ENCODE measurements around the gene RUNX1.

RUNX1 gene

DNA sequence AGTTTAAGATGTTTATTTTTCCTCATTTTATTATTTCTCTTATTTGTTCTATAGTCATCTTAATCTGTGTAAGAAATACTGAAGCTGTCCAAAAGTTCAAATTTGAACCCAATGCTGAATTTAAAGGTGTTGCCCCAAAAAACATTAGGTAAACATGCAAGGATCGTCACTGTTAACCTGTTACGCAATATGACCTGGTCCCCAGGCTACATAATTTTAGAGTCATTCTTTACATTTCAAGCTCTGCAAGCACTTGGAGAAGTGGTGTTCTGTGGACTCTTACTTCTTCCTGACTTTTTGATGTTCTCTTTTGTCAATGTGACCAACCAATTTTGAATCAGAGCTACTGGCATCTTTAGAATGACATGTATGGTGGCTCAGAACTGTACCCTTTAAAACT, 274.4 kb downstream of the RUNX1 start:
- Histone ChIP-seq H3K4me3 (ENCODE audit: low read depth in 1 of 2, low read length in 1 of 2) (no peak overlapping the region), H3K27me3 (peaks cover 33% of the 10 kb centered on the region)

DNA sequence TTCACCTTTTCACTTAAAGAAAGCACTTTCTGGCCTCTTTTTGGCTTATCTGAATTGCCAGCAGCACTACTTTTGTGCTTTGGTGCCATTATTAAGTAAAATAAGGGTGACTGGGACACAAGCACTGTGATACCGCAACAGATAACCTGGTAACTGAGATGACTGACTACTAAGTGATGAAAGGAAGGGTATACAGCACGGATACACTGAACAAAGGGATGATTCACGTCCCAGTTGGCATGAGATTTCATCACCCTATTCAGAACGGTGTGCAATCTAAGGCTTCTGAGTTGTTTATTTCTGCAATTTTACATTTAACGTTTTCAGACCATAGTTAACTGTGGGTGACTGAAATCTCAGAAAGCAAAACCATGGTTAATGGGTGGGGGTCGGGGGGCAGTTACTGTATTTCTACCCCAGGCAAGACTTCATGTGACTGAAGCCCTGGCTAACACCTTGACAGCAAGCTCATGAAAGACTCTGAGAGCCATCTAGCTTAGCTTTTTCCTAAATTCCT, 277.5 kb downstream of the RUNX1 start:
- TF ChIP-seq, protein P1, sequence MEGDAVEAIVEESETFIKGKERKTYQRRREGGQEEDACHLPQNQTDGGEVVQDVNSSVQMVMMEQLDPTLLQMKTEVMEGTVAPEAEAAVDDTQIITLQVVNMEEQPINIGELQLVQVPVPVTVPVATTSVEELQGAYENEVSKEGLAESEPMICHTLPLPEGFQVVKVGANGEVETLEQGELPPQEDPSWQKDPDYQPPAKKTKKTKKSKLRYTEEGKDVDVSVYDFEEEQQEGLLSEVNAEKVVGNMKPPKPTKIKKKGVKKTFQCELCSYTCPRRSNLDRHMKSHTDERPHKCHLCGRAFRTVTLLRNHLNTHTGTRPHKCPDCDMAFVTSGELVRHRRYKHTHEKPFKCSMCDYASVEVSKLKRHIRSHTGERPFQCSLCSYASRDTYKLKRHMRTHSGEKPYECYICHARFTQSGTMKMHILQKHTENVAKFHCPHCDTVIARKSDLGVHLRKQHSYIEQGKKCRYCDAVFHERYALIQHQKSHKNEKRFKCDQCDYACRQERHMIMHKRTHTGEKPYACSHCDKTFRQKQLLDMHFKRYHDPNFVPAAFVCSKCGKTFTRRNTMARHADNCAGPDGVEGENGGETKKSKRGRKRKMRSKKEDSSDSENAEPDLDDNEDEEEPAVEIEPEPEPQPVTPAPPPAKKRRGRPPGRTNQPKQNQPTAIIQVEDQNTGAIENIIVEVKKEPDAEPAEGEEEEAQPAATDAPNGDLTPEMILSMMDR (IDR thresholded peaks at IDR 0.05) = no peak
- H3K4me1 ChIP-seq (ENCODE audit: control insufficient read depth in 1 of 2, insufficient read depth in 1 of 2, low read depth in 1 of 2, low read length in 1 of 2) = no peaks in the 10 kb centered on the region

More for the DNA sequence above, 274.4 kb downstream of the RUNX1 start:
- H3K4me1 ChIP-seq (ENCODE audit: control insufficient read depth in 1 of 2, insufficient read depth in 1 of 2, low read depth in 1 of 2, low read length in 1 of 2) = no peaks in the 10 kb centered on the region
- no peaks in the 10 kb centered on the region for H3K36me3 ChIP-seq
- TF ChIP-seq, protein P1 (IDR thresholded peaks at IDR 0.05) = no peak
- no peaks in the 10 kb centered on the region for H3K9me3 ChIP-seq
- H3K27ac ChIP-seq = no peak overlapping the region

DNA sequence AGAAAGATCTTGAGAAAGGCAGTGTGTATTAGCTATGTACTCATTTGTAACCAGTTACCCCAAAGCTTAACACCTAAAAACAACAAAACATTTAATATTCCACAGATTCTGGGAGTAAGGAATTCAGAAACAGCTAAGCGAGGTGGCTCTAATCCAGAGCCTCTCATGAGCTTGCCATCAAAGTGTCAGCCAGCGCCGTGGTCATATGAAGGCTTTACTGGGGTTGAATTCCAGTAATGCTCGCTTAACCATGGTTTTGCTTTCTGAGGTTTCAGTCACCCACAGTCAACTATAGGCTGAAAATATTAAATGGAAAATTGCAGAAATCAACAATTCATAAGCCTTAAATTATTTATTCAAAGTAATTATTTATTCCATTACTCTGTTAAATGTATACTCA, 278.5 kb downstream of the RUNX1 start:
- Histone ChIP-seq H3K36me3 (no peaks in the 10 kb centered on the region), H3K4me1 (ENCODE audit: control insufficient read depth in 1 of 2, insufficient read depth in 1 of 2, low read depth in 1 of 2, low read length in 1 of 2) (no peaks in the 10 kb centered on the region), H3K27me3 (peaks cover 33% of the 10 kb centered on the region), H3K4me3 (ENCODE audit: low read depth in 1 of 2, low read length in 1 of 2) (no peak overlapping the region), H3K27ac (no peak overlapping the region), H3K9me3 (no peaks in the 10 kb centered on the region)
- TF ChIP-seq, protein P1 (IDR thresholded peaks at IDR 0.05) = no peak

More for the DNA sequence above, 277.5 kb downstream of the RUNX1 start:
- no peaks in the 10 kb centered on the region for H3K9me3 ChIP-seq
- no peak overlapping the region for H3K4me3 ChIP-seq (ENCODE audit: low read depth in 1 of 2, low read length in 1 of 2)
- H3K27me3 ChIP-seq = peaks cover 40% of the 10 kb centered on the region
- no peak overlapping the region for H3K27ac ChIP-seq
- no peaks in the 10 kb centered on the region for H3K36me3 ChIP-seq

DNA sequence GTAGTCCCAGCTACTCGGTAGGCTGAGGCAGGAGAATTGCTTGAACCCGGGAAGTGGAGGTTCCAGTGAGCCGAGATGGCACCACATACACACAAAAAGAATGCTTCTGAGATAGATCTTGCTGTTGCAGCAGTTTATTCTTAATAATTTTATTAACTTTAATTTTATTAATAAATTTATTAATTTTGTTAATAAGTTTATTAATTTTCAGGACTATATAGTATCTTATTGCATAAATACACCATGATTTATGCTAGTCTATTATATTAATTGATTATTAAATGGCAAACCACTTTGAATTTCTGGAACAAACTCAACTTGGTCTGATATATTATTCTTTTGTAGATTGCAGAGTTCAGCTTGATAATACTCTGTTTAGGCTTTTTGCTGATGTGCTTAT, 280.8 kb downstream of the RUNX1 start:
- Histone ChIP-seq H3K4me1 (ENCODE audit: control insufficient read depth in 1 of 2, insufficient read depth in 1 of 2, low read depth in 1 of 2, low read length in 1 of 2) (no peaks in the 10 kb centered on the region), H3K36me3 (no peaks in the 10 kb centered on the region), H3K27ac (no peak overlapping the region), H3K4me3 (ENCODE audit: low read depth in 1 of 2, low read length in 1 of 2) (no peak overlapping the region), H3K27me3 (peaks cover 14% of the 10 kb centered on the region), H3K9me3 (no peaks in the 10 kb centered on the region)
- TF ChIP-seq, protein P1 (IDR thresholded peaks at IDR 0.05) = no peak

DNA sequence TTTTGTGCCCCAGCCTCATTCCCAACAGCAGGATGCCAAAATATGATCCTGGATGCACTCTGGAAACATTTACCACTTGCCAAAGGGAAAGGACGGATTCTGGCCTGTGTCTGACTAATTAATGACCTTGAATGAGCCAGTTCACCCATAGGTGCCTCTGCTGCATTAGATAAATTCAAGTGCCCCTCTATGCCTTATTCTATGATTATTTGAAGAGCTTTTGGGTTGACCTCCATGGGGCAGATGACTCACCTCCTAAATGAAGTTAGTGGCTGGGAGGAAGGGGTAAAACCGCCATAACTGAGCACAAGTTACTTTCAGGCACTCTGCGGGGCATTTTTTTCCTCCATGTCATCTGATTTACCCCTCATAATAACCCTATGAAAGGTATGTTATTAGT, 282.2 kb downstream of the RUNX1 start:
- Histone ChIP-seq H3K36me3 (no peaks in the 10 kb centered on the region), H3K4me1 (ENCODE audit: control insufficient read depth in 1 of 2, insufficient read depth in 1 of 2, low read depth in 1 of 2, low read length in 1 of 2) (no peaks in the 10 kb centered on the region), H3K4me3 (ENCODE audit: low read depth in 1 of 2, low read length in 1 of 2) (no peak overlapping the region), H3K9me3 (no peaks in the 10 kb centered on the region), H3K27ac (no peak overlapping the region), H3K27me3 (peaks cover 14% of the 10 kb centered on the region)
- TF ChIP-seq, protein P1 (IDR thresholded peaks at IDR 0.05) = no peak

DNA sequence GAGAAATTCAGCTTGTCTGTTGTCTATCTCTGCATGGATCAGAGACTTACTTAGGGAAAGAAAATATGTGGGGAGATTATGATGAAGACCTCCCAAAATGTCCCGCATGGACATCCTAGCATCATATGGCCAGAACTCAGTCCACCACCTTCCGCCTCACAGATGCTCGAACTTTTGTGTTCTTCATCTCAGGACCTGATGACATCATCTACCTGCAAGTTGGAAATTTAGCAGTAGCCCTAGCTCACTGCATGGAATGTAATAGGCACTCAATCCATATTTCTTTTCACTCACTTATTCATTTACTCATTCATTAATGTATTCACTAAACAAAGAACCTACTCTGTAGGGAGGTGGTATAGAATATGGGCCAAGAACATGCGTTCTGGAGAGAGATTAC, 283.5 kb downstream of the RUNX1 start:
- Histone ChIP-seq H3K4me3 (ENCODE audit: low read depth in 1 of 2, low read length in 1 of 2) (no peak overlapping the region), H3K9me3 (no peaks in the 10 kb centered on the region), H3K4me1 (ENCODE audit: control insufficient read depth in 1 of 2, insufficient read depth in 1 of 2, low read depth in 1 of 2, low read length in 1 of 2) (no peaks in the 10 kb centered on the region), H3K27me3 (peaks cover 14% of the 10 kb centered on the region), H3K36me3 (no peaks in the 10 kb centered on the region), H3K27ac (no peak overlapping the region)
- TF ChIP-seq, protein P1 (IDR thresholded peaks at IDR 0.05) = no peak
